Panc1 (cell line): ENCODE results near the gene OR51D1.

ENCODE experiments used
- CTCF ChIP-seq: fragments of 450-650 bp; IDR thresholded peaks from 2 replicates; pipeline ENCODE4 v1.5.1; 2017; ENCODE audit warnings: mild to moderate bottlenecking
- POLR2AphosphoS5 ChIP-seq: IDR thresholded peaks from 2 replicates; pipeline ENCODE4 v1.6.1; 2012; ENCODE audit warnings: mild to moderate bottlenecking, low read depth, low read length, moderate library complexity
- REST ChIP-seq, 2 experiments: IDR thresholded peaks; 2 replicates each; pipeline ENCODE4 v1.6.1; 2011 to 2012; ENCODE audit warnings: low read depth in 2 of 2, control low read depth in 1 of 2, low read length in 1 of 2, mild to moderate bottlenecking in 1 of 2, moderate library complexity in 1 of 2; ENCODE audit not compliant: insufficient read depth in 1 of 2

- TF ChIP-seq CTCF (no peak), POLR2AphosphoS5 (no peak), REST (IDR thresholded peaks at IDR 0.05; ENCODE audit: insufficient read depth in 1 of 2, low read depth in 2 of 2, low read length in 1 of 2) (no peak)
These were observed 43.5 kb upstream of the OR51D1 start, which contains the start of gene OR52I1 for GRCh38 chr11:4593739-4594138.
